HepG2 (cell line): ENCODE results near the gene SUPT6H. TPM values are rescaled to one million over a fixed set of nuclear protein-coding genes. Genes with fewer than 3 reads are reported as not detected.
A peak's percentile ranks its signal among the peaks of the same experiment; 100 is the strongest.

ENCODE experiments used
- ATAC-seq: fragments of 200-7000 bp; cut with Tn5 transposase; 3 replicates; pipeline ENCODE4 v1.9.1; 2020; ENCODE audit warnings: mild to moderate bottlenecking, moderate library complexity
- BruUV-seq: library from RNA; stranded (reverse); fragments of 400-500 nt; replicated peaks from 2 replicates; lab custom pipeline; 2021; lab: Mats Ljungman, UMichigan
- CTCF ChIA-PET: fragments of 300-600 bp; formaldehyde crosslinking; extraction: SDS; loops from one replicate; lab custom pipeline; 2021; ENCODE audit warnings: low total read pairs, inconsistent platforms, low intra/inter-chr PET ratio; lab: Yijun Ruan, JAX
- POLR2A ChIA-PET: fragments of 350-600 bp; sonication (Branson Sonifier 250); formaldehyde crosslinking; loops from one replicate; lab custom pipeline; 2020; ENCODE audit warnings: antibody characterized with exemption, inconsistent platforms; lab: Yijun Ruan, JAX
- DNase-seq: peaks from one replicate; pipeline ENCODE4 v3.0.0-alpha.2; 2015; ENCODE audit warnings: low spot score
- FAIRE-seq: peaks from 3 replicates; lab custom pipeline; 2011; peaks lifted over from hg19 to GRCh38; lab: Jason Lieb, UNC
- H2AFZ ChIP-seq: one replicate; pipeline ENCODE4 v1.6.1; 2011; ENCODE audit warnings: low read length, inconsistent platforms
- H3K27ac ChIP-seq: fragments of 300-600 bp; 3 replicates; pipeline ENCODE4 v1.8.0; 2011; ENCODE audit warnings: mixed run types, mild to moderate bottlenecking, mixed read lengths, low read length, inconsistent platforms; ENCODE audit not compliant: insufficient read depth; ENCODE audit errors: extremely low read length
- H3K27me3 ChIP-seq, 2 experiments: fragments of 200-600 bp in 1 of 2; 2 replicates in 1 of 2; 3 replicates in 1 of 2; pipeline versions ENCODE4 v1.6.0 to v1.8.0; 2011; ENCODE audit warnings: low read length in 2 of 2, mild to moderate bottlenecking in 2 of 2, moderate library complexity in 2 of 2, inconsistent platforms in 1 of 2; ENCODE audit not compliant: insufficient read depth in 2 of 2, control insufficient read depth in 1 of 2
- H3K36me3 ChIP-seq, 2 experiments: fragments of 200-600 bp in 1 of 2; replicated peaks in 1 of 2; 2 replicates in 1 of 2; 3 replicates in 1 of 2; pipeline versions ENCODE4 v1.5.1 to v1.8.0; 2011; ENCODE audit warnings: low read length in 2 of 2, inconsistent platforms in 1 of 2; ENCODE audit not compliant: insufficient read depth in 2 of 2, control insufficient read depth in 1 of 2
- H3K4me1 ChIP-seq: 2 replicates; pipeline ENCODE4 v1.5.1; 2012; ENCODE audit warnings: low read length, inconsistent platforms; ENCODE audit not compliant: insufficient read depth
- H3K4me2 ChIP-seq: 2 replicates; pipeline ENCODE4 v1.6.0; 2011; ENCODE audit warnings: low read depth, low read length, inconsistent platforms
- H3K4me3 ChIP-seq, 3 experiments: fragments of 200-600 bp in 1 of 3; sonication (generic), shearing (Covaris generic) in 1 of 3; replicated peaks in 1 of 3; 2 replicates each; pipeline ENCODE4 v1.5.1; 2011 to 2016; ENCODE audit warnings: low read length in 3 of 3, inconsistent platforms in 2 of 3, low read depth in 2 of 3, mild to moderate bottlenecking in 2 of 3, control low read depth in 1 of 3, mixed read lengths in 1 of 3; ENCODE audit not compliant: insufficient read depth in 1 of 3
- H3K79me2 ChIP-seq: one replicate; pipeline ENCODE4 v1.6.1; 2011; ENCODE audit warnings: low read length, inconsistent platforms; ENCODE audit not compliant: insufficient read depth
- H3K9ac ChIP-seq: 2 replicates; pipeline ENCODE4 v1.6.0; 2011; ENCODE audit warnings: mild to moderate bottlenecking, low read depth, low read length, inconsistent platforms; ENCODE audit not compliant: insufficient read depth
- H3K9me3 ChIP-seq: 2 replicates; pipeline ENCODE4 v1.5.1; 2012; ENCODE audit warnings: mild to moderate bottlenecking, low read length
- H4K20me1 ChIP-seq: 2 replicates; pipeline ENCODE4 v1.6.0; 2011; ENCODE audit warnings: inconsistent platforms, mild to moderate bottlenecking, low read length, moderate library complexity; ENCODE audit not compliant: insufficient read depth
- CAMTA2 ChIP-seq: sonication (generic); formaldehyde crosslinking; IDR thresholded peaks from 2 replicates; pipeline ENCODE4 v1.4.0; 2020; ENCODE audit warnings: mild to moderate bottlenecking, missing genetic modification reagents, borderline replicate concordance
- NFE2L2 ChIP-seq: fragments of 150-350 bp; IDR thresholded peaks from 2 replicates; pipeline ENCODE4 v1.6.1; 2014; ENCODE audit warnings: low read length
- NRL ChIP-seq: sonication (generic); formaldehyde crosslinking; IDR thresholded peaks from 2 replicates; pipeline ENCODE4 v1.5.0; 2020; ENCODE audit warnings: missing genetic modification reagents, mild to moderate bottlenecking, moderate library complexity, borderline replicate concordance
- RCOR2 ChIP-seq: IDR thresholded peaks from 2 replicates; pipeline ENCODE4 v1.6.1; 2016; ENCODE audit warnings: missing biosample characterization, missing genetic modification reagents
- ZFP62 ChIP-seq: sonication (generic); formaldehyde crosslinking; IDR thresholded peaks from 2 replicates; pipeline ENCODE4 v1.4.0; 2020; ENCODE audit warnings: missing genetic modification reagents
- ZNF501 ChIP-seq: sonication (generic); formaldehyde crosslinking; IDR thresholded peaks from 2 replicates; pipeline ENCODE4 v1.5.1; 2020; ENCODE audit warnings: mild to moderate bottlenecking, moderate library complexity, missing genetic modification reagents
- ZNF615 ChIP-seq: sonication (generic); formaldehyde crosslinking; IDR thresholded peaks from 2 replicates; pipeline ENCODE4 v1.5.0; 2020; ENCODE audit warnings: mild to moderate bottlenecking, missing genetic modification reagents, borderline replicate concordance
- WGBS: methylation state at CpG from one replicate; pipeline ENCODE4 v1.1.6; 2017; ENCODE audit warnings: low lambda C conversion rate; 5-methylcytosine and 5-hydroxymethylcytosine counted together
- in situ Hi-C: cut with HindIII; loops from 2 replicates; pipeline ENCODE4 v1.10.0; 2017; ENCODE audit warnings: low pct_unique_long_range_greater_than_20kb; ENCODE audit not compliant: extremely low pct_ligation_motif_present
- intact Hi-C: fragments of 100-400 bp; cut with micrococcal nuclease; formaldehyde crosslinking; loops from one replicate; pipeline ENCODE4 v1.10.0; 2022; ENCODE audit not compliant: unreplicated experiment
- polyA plus RNA-seq, 8 experiments: library from polyadenylated mRNA; depleted of rRNA in 3 of 8; stranded (reverse) in 7 of 8; unstranded in 1 of 8; fragments of >200 nt; fragmentation: Illumina TruSeq in 4 of 8; extraction: Trizol in 4 of 8; gene quantifications; 2 replicates each; pipeline versions ENCODE4 v1.2.1 to v1.2.3, GENCODE V29; 2011 to 2016; ENCODE audit warnings: low read depth in 4 of 8, missing spikeins in 1 of 8, mixed read lengths in 1 of 8; ENCODE audit not compliant: insufficient read depth in 1 of 8
- total RNA-seq, 5 experiments: library from RNA; depleted of rRNA; stranded (reverse); fragments of >200 nt; fragmentation: Illumina TruSeq; extraction: Trizol; gene quantifications; 2 replicates each; pipeline ENCODE4 v1.2.3, GENCODE V29; 2016; ENCODE audit warnings: low read depth in 1 of 5
- TF ChIP-seq, protein P1 (sequence below): sonication (generic); formaldehyde crosslinking; IDR thresholded peaks from 2 replicates; pipeline ENCODE4 v1.5.0; 2020; ENCODE audit warnings: missing genetic modification reagents
- TF ChIP-seq, protein P2 (sequence below), 2 experiments: fragments of 450-650 bp in 1 of 2; sonication (generic) in 1 of 2; formaldehyde crosslinking in 1 of 2; IDR thresholded peaks; 2 replicates each; pipeline versions ENCODE4 v1.6.1 to v1.8.0; 2016 to 2022; ENCODE audit warnings: antibody characterized with exemption in 1 of 2, mild to moderate bottlenecking in 1 of 2, missing genetic modification reagents in 1 of 2
- TF ChIP-seq, protein P3 (sequence below): sonication (generic); formaldehyde crosslinking; IDR thresholded peaks from 2 replicates; pipeline ENCODE4 v1.9.0; 2022; ENCODE audit warnings: low read depth, missing genetic modification reagents

SUPT6H gene
- total and polyA plus RNA-seq, 2 of the 13 experiments (the other 11 are each of a cell fraction or from before 2014, with no cell fraction given): 32.7 to 39.9 TPM

DNA sequence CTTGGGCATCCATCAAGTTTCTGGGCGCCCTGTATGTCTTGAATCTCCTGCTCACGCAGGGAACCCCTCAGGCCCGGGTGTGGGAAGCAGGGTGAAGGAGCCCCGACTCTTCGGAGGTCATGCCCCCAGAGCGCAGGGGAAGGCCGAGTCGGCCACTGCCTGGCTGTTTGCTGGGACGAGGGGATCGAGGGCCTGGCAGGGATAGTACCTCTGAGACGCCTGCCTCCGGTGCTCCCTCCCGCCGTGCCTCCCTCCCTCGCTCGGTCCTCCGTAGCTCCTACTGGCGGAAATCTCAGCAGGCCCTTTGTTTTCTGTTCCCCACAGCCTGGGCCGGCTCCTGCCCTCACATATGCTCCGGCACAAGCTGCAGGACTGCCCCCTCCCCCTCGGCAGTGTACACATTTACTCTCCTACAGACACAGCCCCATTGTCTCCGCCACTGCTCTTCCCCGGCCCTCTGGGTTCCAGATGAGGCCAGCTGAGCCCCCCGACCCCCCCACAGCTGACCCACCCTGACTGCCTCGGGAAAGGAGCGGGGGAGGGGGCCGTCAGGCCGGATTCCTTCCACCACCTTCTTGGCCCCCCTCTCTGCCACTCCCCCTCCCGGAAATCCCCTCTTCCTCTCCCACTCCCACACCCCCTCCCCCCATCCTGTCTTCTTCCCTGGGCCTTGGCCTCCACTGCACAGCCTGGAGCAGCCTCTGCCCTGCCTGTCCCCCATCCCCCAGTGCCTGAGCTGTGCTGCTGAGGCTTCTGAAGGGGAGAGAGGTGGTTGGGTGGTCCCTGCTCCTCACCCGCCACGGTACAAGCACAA lies 83.2 kb downstream of the SUPT6H start:
- Histone ChIP-seq H3K9ac (peak overlapping the region; percentile 98), H3K36me3 (peaks cover 36 to 43% of the 10 kb centered on the region in 2 experiments), H3K4me1 (peaks cover 61% of the 10 kb centered on the region), H3K4me3 (peak overlapping the region; percentile 72 to 93 (median 74)), H3K9me3 (no peaks in the 10 kb centered on the region), H3K4me2 (peak overlapping the region; percentile 98), H3K27me3 (no peaks in the 10 kb centered on the region; a peak in 1 of 5 replicates), H3K27ac (peak overlapping the region; percentile 95), H3K79me2 (peaks cover 33% of the 10 kb centered on the region), H2AFZ (no peak overlapping the region), H4K20me1 (peaks cover 45% of the 10 kb centered on the region)
- no TSS peak for BruUV-seq
- FAIRE-seq (peak; percentile 8), DNase-seq (peak; percentile 90), ATAC-seq (peak; percentile 68)
- CTCF ChIA-PET: interaction anchor here (2.8 kb wide), 1 partner anchor 18 kb away, joined by 14 read pairs; the partner anchor contains the start of gene TLCD1
- in situ Hi-C loops: loop anchor here (25.0 kb wide), 1 partner anchor 367 kb away; no protein-coding TSS in a partner anchor
- 4% methylated on average over 8 of the region's 31 CpGs for WGBS
- intact Hi-C loops: loop anchor here (1.0 kb wide), 1 partner anchor 17 kb away; the partner anchor contains the start of gene NEK8
- POLR2A ChIA-PET: interaction anchor here (0.8 to 12.3 kb wide), 18 partner anchors 9 to 207 kb away, joined by 3 to 590 read pairs (median 6); partner anchors contain the start of genes BLTP2, DHRS13, FAM222B and FLOT2
- TF ChIP-seq RCOR2 (CRISPR knock-in tag) (no peak), ZFP62 (no peak), ZNF615 (no peak), NRL (0 out of 2 replicates have a peak, but pooled peaks have one; percentile 40), NFE2L2 (no peak), CAMTA2 (no peak), ZNF501 (CRISPR knock-in tag) (peak; percentile 83)
- TF ChIP-seq, protein P1, sequence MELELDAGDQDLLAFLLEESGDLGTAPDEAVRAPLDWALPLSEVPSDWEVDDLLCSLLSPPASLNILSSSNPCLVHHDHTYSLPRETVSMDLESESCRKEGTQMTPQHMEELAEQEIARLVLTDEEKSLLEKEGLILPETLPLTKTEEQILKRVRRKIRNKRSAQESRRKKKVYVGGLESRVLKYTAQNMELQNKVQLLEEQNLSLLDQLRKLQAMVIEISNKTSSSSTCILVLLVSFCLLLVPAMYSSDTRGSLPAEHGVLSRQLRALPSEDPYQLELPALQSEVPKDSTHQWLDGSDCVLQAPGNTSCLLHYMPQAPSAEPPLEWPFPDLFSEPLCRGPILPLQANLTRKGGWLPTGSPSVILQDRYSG: no peak
- TF ChIP-seq, protein P2, sequence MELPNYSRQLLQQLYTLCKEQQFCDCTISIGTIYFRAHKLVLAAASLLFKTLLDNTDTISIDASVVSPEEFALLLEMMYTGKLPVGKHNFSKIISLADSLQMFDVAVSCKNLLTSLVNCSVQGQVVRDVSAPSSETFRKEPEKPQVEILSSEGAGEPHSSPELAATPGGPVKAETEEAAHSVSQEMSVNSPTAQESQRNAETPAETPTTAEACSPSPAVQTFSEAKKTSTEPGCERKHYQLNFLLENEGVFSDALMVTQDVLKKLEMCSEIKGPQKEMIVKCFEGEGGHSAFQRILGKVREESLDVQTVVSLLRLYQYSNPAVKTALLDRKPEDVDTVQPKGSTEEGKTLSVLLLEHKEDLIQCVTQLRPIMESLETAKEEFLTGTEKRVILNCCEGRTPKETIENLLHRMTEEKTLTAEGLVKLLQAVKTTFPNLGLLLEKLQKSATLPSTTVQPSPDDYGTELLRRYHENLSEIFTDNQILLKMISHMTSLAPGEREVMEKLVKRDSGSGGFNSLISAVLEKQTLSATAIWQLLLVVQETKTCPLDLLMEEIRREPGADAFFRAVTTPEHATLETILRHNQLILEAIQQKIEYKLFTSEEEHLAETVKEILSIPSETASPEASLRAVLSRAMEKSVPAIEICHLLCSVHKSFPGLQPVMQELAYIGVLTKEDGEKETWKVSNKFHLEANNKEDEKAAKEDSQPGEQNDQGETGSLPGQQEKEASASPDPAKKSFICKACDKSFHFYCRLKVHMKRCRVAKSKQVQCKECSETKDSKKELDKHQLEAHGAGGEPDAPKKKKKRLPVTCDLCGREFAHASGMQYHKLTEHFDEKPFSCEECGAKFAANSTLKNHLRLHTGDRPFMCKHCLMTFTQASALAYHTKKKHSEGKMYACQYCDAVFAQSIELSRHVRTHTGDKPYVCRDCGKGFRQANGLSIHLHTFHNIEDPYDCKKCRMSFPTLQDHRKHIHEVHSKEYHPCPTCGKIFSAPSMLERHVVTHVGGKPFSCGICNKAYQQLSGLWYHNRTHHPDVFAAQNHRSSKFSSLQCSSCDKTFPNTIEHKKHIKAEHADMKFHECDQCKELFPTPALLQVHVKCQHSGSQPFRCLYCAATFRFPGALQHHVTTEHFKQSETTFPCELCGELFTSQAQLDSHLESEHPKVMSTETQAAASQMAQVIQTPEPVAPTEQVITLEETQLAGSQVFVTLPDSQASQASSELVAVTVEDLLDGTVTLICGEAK (IDR thresholded peaks at IDR 0.05): no peak
- TF ChIP-seq, protein P2 (CRISPR knock-in tag; IDR thresholded peaks at IDR 0.05): no peak
- TF ChIP-seq, protein P3, sequence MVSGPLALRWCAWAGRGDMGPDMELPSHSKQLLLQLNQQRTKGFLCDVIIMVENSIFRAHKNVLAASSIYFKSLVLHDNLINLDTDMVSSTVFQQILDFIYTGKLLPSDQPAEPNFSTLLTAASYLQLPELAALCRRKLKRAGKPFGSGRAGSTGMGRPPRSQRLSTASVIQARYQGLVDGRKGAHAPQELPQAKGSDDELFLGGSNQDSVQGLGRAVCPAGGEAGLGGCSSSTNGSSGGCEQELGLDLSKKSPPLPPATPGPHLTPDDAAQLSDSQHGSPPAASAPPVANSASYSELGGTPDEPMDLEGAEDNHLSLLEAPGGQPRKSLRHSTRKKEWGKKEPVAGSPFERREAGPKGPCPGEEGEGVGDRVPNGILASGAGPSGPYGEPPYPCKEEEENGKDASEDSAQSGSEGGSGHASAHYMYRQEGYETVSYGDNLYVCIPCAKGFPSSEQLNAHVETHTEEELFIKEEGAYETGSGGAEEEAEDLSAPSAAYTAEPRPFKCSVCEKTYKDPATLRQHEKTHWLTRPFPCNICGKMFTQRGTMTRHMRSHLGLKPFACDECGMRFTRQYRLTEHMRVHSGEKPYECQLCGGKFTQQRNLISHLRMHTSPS (CRISPR knock-in tag): no peak; the same call in 1 of the 2 replicates
